Astrocyte (in vitro differentiated cells and primary cell): ENCODE data around the gene KCNB1. TPM values are rescaled to one million over a fixed set of nuclear protein-coding genes. Genes with fewer than 3 reads are reported as not detected.

Experiments used
- DNase-seq: peaks from one replicate; pipeline ENCODE4 v3.0.0-alpha.2; 2010; ENCODE audit warnings: low read depth
- FAIRE-seq: peaks from 2 replicates; lab custom pipeline; 2011; peaks lifted over from hg19 to GRCh38; lab: Jason Lieb, UNC
- H2AFZ ChIP-seq: 2 replicates; pipeline ENCODE4 v1.6.0; 2012; ENCODE audit warnings: low read depth, low read length, inconsistent platforms
- H3K27ac ChIP-seq: 2 replicates; pipeline ENCODE4 v1.5.1; 2011; ENCODE audit warnings: low read depth, low read length, inconsistent platforms
- H3K27me3 ChIP-seq: 2 replicates; pipeline ENCODE4 v1.6.0; 2011; ENCODE audit warnings: low read length, inconsistent platforms; ENCODE audit not compliant: insufficient read depth
- H3K36me3 ChIP-seq: 2 replicates; pipeline ENCODE4 v1.5.1; 2011; ENCODE audit warnings: low read length, inconsistent platforms; ENCODE audit not compliant: insufficient read depth
- H3K4me1 ChIP-seq: 2 replicates; pipeline ENCODE4 v1.5.1; 2011; ENCODE audit warnings: low read length, inconsistent platforms; ENCODE audit not compliant: insufficient read depth
- H3K4me2 ChIP-seq: 2 replicates; pipeline ENCODE4 v1.6.0; 2012; ENCODE audit warnings: low read length, inconsistent platforms
- H3K4me3 ChIP-seq: 2 replicates; pipeline ENCODE4 v1.5.1; 2011; ENCODE audit warnings: low read depth, mild to moderate bottlenecking, low read length, inconsistent platforms; ENCODE audit not compliant: insufficient read depth
- H3K79me2 ChIP-seq: 2 replicates; pipeline ENCODE4 v1.6.0; 2012; ENCODE audit warnings: mild to moderate bottlenecking, low read length, inconsistent platforms; ENCODE audit not compliant: insufficient read depth
- H3K9ac ChIP-seq: 2 replicates; pipeline ENCODE4 v1.6.0; 2012; ENCODE audit warnings: mild to moderate bottlenecking, low read length, inconsistent platforms
- H3K9me3 ChIP-seq: 2 replicates; pipeline ENCODE4 v1.5.1; 2012; ENCODE audit warnings: low read depth, mild to moderate bottlenecking, low read length, inconsistent platforms; ENCODE audit not compliant: insufficient read depth
- H4K20me1 ChIP-seq: 2 replicates; pipeline ENCODE4 v1.6.0; 2012; ENCODE audit warnings: low read length, inconsistent platforms; ENCODE audit not compliant: insufficient read depth
- H3K27ac Mint-ChIP-seq: one replicate; pipeline ENCODE4 v1.8.0; 2021; ENCODE audit warnings: mild to moderate bottlenecking, mixed read lengths; ENCODE audit not compliant: unreplicated experiment
- H3K27me3 Mint-ChIP-seq: one replicate; pipeline ENCODE4 v1.8.0; 2021; ENCODE audit warnings: low read depth, mixed read lengths; ENCODE audit not compliant: unreplicated experiment
- H3K36me3 Mint-ChIP-seq: one replicate; pipeline ENCODE4 v1.8.0; 2021; ENCODE audit warnings: low read depth, mixed read lengths; ENCODE audit not compliant: unreplicated experiment
- H3K4me1 Mint-ChIP-seq: one replicate; pipeline ENCODE4 v1.8.0; 2021; ENCODE audit warnings: low read depth, mixed read lengths; ENCODE audit not compliant: unreplicated experiment
- H3K4me3 Mint-ChIP-seq: one replicate; pipeline ENCODE4 v1.8.0; 2021; ENCODE audit warnings: mild to moderate bottlenecking, moderate library complexity, mixed read lengths; ENCODE audit not compliant: unreplicated experiment
- H3K9me3 Mint-ChIP-seq: one replicate; pipeline ENCODE4 v1.8.0; 2021; ENCODE audit warnings: mild to moderate bottlenecking, mixed read lengths; ENCODE audit not compliant: unreplicated experiment
- EZH2 ChIP-seq: IDR thresholded peaks from 2 replicates; pipeline ENCODE4 v1.6.1; 2012; ENCODE audit warnings: mild to moderate bottlenecking, low read length, inconsistent platforms; ENCODE audit not compliant: insufficient read depth
- total RNA-seq: library from RNA; stranded (reverse); gene quantifications from 2 replicates; pipeline ENCODE4 v1.2.1, GENCODE V29; 2021
- TF ChIP-seq, protein P1 (sequence below): IDR thresholded peaks from 2 replicates; pipeline ENCODE4 v1.5.1; 2011; ENCODE audit warnings: low read depth, mild to moderate bottlenecking, inconsistent platforms, low read length, moderate library complexity; ENCODE audit not compliant: insufficient read depth

The KCNB1 gene
- total RNA-seq, 1 donor from 2014 or later, result 0.48 TPM

DNA sequence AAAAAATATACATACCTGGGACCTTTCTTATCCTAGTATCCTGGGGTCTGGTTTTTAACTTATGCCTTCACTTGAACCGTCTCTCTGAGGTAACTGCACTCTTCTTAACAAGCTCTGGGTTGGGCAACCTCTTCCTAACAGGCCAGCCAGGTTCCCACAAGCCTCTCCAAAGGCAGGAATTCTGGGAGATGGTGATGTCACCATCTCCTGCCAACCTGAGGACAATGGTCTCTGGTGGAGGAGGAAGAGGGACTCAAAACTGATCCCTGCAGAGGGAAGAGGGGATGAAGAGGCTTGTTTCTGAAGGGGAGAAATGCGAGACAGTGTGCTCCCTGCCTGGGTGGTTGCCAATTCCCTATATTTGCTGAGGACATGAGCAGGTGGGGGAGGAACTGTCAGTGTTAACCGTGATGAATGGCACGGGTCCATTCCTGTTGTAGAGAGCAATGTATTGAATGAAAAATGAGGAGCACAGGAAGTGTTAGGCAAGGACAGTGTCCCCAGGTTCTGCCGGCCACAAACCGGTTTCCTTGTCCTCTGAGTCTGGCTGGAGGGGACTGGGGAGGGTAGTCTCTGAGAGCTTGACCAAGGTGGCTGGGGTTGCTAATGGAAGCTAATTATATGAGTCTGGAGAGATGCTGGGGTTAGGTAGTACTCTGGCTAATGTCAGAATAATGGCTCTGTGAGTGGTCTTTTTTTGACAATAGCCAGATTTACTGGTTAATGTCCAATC lies 95.5 kb downstream of the KCNB1 start:
- no peak overlapping the region for H3K4me3 ChIP-seq
- no peaks in the 10 kb centered on the region for H3K36me3 ChIP-seq
- no peak overlapping the region for H3K4me3 Mint-ChIP-seq
- peaks cover 4% of the 10 kb centered on the region for H3K9me3 Mint-ChIP-seq
- no peaks in the 10 kb centered on the region for H3K79me2 ChIP-seq
- H3K27me3 Mint-ChIP-seq, result peaks cover 35% of the 10 kb centered on the region
- H3K9me3 ChIP-seq, result no peaks in the 10 kb centered on the region
- H3K27me3 ChIP-seq, result peaks cover 20% of the 10 kb centered on the region
- H3K4me1 Mint-ChIP-seq, result peaks cover 8% of the 10 kb centered on the region
- H3K4me1 ChIP-seq, result peaks cover 3% of the 10 kb centered on the region
- H4K20me1 ChIP-seq, result no peaks in the 10 kb centered on the region
- DNase-seq, result no peak
- FAIRE-seq, result no peak
- no peak overlapping the region for H3K27ac ChIP-seq
- H3K27ac Mint-ChIP-seq, result no peak overlapping the region
- H3K4me2 ChIP-seq, result no peak overlapping the region
- no peak overlapping the region for H2AFZ ChIP-seq
- peaks cover 4% of the 10 kb centered on the region for H3K36me3 Mint-ChIP-seq
- no peak overlapping the region for H3K9ac ChIP-seq
- TF ChIP-seq, protein P1, sequence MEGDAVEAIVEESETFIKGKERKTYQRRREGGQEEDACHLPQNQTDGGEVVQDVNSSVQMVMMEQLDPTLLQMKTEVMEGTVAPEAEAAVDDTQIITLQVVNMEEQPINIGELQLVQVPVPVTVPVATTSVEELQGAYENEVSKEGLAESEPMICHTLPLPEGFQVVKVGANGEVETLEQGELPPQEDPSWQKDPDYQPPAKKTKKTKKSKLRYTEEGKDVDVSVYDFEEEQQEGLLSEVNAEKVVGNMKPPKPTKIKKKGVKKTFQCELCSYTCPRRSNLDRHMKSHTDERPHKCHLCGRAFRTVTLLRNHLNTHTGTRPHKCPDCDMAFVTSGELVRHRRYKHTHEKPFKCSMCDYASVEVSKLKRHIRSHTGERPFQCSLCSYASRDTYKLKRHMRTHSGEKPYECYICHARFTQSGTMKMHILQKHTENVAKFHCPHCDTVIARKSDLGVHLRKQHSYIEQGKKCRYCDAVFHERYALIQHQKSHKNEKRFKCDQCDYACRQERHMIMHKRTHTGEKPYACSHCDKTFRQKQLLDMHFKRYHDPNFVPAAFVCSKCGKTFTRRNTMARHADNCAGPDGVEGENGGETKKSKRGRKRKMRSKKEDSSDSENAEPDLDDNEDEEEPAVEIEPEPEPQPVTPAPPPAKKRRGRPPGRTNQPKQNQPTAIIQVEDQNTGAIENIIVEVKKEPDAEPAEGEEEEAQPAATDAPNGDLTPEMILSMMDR, result no peak
- no peak for TF ChIP-seq EZH2

DNA sequence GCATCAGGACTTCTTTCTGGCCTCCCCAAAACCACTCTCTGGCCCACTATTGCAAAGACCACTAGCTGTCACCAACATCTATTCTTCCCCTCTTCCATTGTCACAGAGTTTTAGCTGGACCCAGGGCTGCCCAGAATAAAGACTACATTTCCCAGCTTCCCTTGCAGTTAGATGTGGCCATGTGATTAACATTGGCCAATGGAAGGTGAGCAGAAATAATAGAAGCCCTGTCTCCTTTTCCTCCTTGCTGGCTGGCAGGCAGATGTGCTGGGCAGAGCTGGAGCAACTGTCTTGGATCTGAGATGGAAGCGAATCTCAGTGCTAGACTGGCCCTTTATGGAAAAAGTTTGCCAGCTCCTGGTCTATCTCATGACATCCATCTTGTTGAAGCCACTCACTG lies 97.0 kb downstream of the KCNB1 start:
- Mint-ChIP-seq H3K4me1 (peaks cover 8% of the 10 kb centered on the region), H3K4me3 (no peak overlapping the region), H3K27me3 (peaks cover 28% of the 10 kb centered on the region), H3K27ac (no peak overlapping the region), H3K36me3 (peaks cover 2% of the 10 kb centered on the region), H3K9me3 (peaks cover 4% of the 10 kb centered on the region)
- no peak overlapping the region for H3K4me2 ChIP-seq
- H3K27me3 ChIP-seq, result peaks cover 15% of the 10 kb centered on the region
- no peaks in the 10 kb centered on the region for H3K9me3 ChIP-seq
- DNase-seq (peak; percentile 3), FAIRE-seq (no peak)
- H3K9ac ChIP-seq, result no peak overlapping the region
- no peak overlapping the region for H2AFZ ChIP-seq
- peaks cover 3% of the 10 kb centered on the region for H3K4me1 ChIP-seq
- no peak overlapping the region for H3K27ac ChIP-seq
- H3K36me3 ChIP-seq, result no peaks in the 10 kb centered on the region
- no peaks in the 10 kb centered on the region for H4K20me1 ChIP-seq
- no peaks in the 10 kb centered on the region for H3K79me2 ChIP-seq
- H3K4me3 ChIP-seq, result no peak overlapping the region
- TF ChIP-seq, protein P1, result no peak
- TF ChIP-seq EZH2, result no peak
